ENCODE measurements around the gene ACACA. TPM values are rescaled to one million over a fixed set of nuclear protein-coding genes. Genes with fewer than 3 reads are reported as not detected.

The ACACA gene
- total and polyA plus RNA-seq, 2 donors (not counting 3 experiments of a cell fraction or from before 2014, with no cell fraction given): 55.3 to 124 TPM

GRCh38 chr17:37062021-37062420 lies 344.6 kb downstream of the ACACA start:
- CTCF ChIA-PET: interaction anchor here (0.6 to 1.2 kb wide), 2 partner anchors 14 to 311 kb away, joined by 3 to 4 read pairs; no protein-coding TSS in a partner anchor
- intact Hi-C loops (cut with micrococcal nuclease): no loop called here
- Histone ChIP-seq H3K27me3 (ENCODE audit: control insufficient read depth in 2 of 2, insufficient read depth in 2 of 2, low read length in 2 of 2) (peaks cover 16 to 23% of the 10 kb centered on the region in 2 experiments), H3K9ac (replicated peaks; ENCODE audit: extremely low read depth, insufficient read depth, low read length) (no peak overlapping the region), H3K27ac (ENCODE audit: insufficient read depth, low read depth, low read length) (no peak overlapping the region), H3K4me1 (ENCODE audit: control insufficient read depth, extremely low read depth, insufficient read depth, low read length) (no peaks in the 10 kb centered on the region), H4K20me1 (replicated peaks; ENCODE audit: control insufficient read depth, extremely low read depth, insufficient read depth, low read length) (no peaks in the 10 kb centered on the region), H3K36me3 (ENCODE audit: control insufficient read depth in 2 of 2, extremely low read depth in 1 of 2, insufficient read depth in 2 of 2, low read length in 2 of 2) (no peaks in the 10 kb centered on the region), H3K9me1 (replicated peaks; ENCODE audit: control insufficient read depth, extremely low read depth, insufficient read depth, low read length) (no peaks in the 10 kb centered on the region), H3K9me3 (replicated peaks; ENCODE audit: control insufficient read depth, insufficient read depth, low read length) (no peaks in the 10 kb centered on the region), H3K4me2 (ENCODE audit: insufficient read depth, low read length) (no peak overlapping the region), H3K79me2 (ENCODE audit: control insufficient read depth, insufficient read depth, low read length) (no peaks in the 10 kb centered on the region), H2AFZ (ENCODE audit: low read depth, low read length) (no peak overlapping the region), H3K4me3 (replicated peaks in 1 of 3; ENCODE audit: insufficient read depth in 1 of 3, low read depth in 1 of 3, low read length in 3 of 3) (no peak overlapping the region)
- BruUV-seq (replicated peaks): no TSS peak
- no peak for TF ChIP-seq JUN (IDR thresholded peaks at IDR 0.05; ENCODE audit: borderline replicate concordance, insufficient read depth, insufficient read length, low read depth)
- TF ChIP-seq EZH2 (IDR thresholded peaks at IDR 0.05; ENCODE audit: borderline replicate concordance, low read depth, low read length, severe bottlenecking): no peak
- no peak for TF ChIP-seq POLR2A (IDR thresholded peaks at IDR 0.05; ENCODE audit: low read depth, low read length)
- TF ChIP-seq CTCF (IDR thresholded peaks at IDR 0.05; ENCODE audit: extremely low read depth in 1 of 2, insufficient read depth in 1 of 2, low read depth in 1 of 2, low read length in 2 of 2): no peak
- TF ChIP-seq POLR2AphosphoS5 (IDR thresholded peaks at IDR 0.05; ENCODE audit: insufficient read depth, low read depth, low read length): no peak
- no peak for TF ChIP-seq MAX (IDR thresholded peaks at IDR 0.05; ENCODE audit: insufficient read depth, insufficient read length)
- no peak for TF ChIP-seq FOS (IDR thresholded peaks at IDR 0.05; ENCODE audit: borderline replicate concordance, insufficient read depth, low read length)
- TF ChIP-seq MYC (IDR thresholded peaks at IDR 0.05; ENCODE audit: low read depth, low read length): no peak
- no peak for TF ChIP-seq GATA2 (IDR thresholded peaks at IDR 0.05; ENCODE audit: insufficient read depth, insufficient read length, low read depth, low read length)
- FAIRE-seq (no peak), DNase-seq (ENCODE audit: low read depth, low spot score) (no peak)
- POLR2A ChIA-PET: no interaction called here
- dilution Hi-C loops (cut with MboI; ENCODE audit: extremely low pct_ligation_motif_present, low sequenced_read_pairs): loop anchor here (25.0 kb wide), 1 partner anchor 400 kb away; no protein-coding TSS in a partner anchor

All from endothelial cell of umbilical vein (primary cell).